HUDEP-2 (cell line): ENCODE measurements around the gene FBXW4.

ENCODE experiments used
- DNase-seq, 76 experiments: peaks; one replicate each; lab custom pipeline; 2025; ENCODE audit not compliant: unreplicated experiment in 76 of 76; lab: John Stamatoyannopoulos, UW

Gene FBXW4

DNA sequence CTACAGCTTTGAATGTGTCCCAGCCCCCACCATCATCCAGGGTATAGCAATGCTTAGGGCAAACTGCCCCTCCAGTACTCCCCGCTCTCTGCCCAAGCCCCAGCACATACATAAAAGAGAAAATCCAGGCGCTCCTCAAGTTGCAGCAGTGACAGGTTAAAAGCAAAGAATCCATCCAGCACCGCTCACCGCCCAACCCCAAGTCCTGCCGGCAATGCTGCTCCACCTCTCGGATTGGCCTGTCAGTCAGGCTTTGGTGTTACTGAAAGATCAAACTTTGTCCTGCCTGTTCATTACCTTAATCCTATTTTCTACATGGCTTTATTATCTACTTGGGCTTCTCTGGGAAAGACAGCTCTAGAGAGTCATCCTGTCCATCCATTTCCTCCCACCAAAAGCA lies 75.0 kb downstream of the FBXW4 start:
- DNase-seq = no peak

DNA sequence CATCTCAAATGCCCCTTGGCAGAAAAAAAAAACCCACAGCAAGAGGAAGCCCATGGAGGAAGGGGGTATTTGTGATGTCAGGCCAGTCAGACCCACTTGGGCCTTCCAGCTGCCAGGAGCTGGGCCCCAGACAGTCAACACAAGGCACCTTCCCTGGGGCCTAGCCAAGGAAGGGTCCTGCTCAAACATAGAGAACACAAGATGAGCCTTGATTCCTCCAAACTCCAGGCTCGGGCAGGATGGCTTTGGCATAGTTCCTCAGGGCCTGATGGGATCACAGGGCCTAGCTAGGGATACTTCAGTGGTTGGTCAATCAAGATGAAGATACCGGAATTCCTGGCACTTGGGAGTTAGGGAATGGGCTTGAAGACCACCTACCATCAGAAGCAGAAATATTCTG lies 76.1 kb downstream of the FBXW4 start:
- no peak for DNase-seq

DNA sequence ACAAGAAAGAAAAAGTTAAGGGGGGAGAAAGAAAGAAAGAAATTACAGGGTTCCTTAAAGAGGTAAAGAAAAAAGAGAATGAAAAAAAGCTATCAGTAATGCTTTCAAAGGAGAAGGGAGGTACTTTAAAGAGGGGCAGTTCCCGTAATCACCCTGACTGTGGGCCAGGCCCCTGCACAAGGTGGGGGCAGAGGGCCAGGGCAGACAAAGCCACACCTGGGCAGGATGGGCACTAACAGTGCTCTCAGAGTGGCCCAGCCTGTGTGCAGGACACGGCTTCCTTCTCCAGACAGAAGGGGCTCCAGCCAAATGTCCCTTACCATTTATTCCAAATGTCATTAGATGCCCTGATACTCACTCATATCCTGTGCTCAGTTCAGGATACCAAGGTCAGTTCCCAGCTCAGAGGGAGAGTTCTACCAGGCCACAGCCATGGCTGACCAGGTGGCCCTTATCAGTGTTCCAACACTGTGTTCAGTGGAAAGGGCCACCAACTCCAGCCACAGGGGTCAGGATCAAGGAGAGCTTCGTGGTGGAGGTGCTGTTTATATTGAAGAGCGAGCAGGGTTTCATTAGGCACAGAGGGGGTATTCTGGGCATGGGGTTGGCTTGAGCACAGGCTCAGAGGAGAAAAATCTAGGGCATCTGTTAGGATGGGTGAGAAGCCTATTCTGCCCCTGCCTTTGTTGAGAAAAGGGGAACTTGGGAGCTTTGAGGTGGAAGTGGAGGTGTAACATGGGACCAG lies 77.0 kb downstream of the FBXW4 start:
- DNase-seq = no peak

DNA sequence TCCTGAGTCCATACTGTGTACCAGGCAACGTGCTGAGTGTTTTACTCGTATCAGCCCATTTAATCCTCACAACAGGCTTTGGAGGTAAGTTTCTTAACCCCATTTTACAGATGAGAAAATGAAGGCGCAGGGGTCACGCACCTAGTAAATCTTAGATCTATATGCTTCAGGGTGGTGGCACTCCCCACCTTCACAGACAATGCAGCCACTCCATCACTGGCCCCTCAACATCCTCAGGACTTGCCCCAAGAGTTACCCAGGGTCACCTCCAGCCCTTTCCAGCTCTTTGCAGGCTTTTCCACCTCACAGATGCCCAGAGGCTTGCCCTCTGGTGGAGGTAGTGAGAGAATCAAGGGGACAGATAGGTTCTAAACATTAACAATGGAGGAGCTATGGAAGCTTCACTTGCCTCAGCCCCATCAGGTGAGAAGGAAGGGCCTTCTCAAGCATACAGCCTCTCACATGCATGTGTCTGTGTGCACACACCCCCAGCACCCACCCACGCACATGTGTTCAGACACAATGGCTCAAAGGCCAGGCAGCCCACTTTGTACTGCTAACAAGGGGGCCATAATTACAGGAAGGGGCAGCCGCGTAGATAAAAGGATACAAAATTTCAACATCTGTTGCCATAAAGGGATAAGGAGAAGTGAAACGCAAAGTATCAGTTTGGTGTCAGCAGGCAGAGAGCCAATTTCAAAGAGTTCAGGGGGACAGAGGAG lies 77.7 kb downstream of the FBXW4 start:
- DNase-seq = no peak

DNA sequence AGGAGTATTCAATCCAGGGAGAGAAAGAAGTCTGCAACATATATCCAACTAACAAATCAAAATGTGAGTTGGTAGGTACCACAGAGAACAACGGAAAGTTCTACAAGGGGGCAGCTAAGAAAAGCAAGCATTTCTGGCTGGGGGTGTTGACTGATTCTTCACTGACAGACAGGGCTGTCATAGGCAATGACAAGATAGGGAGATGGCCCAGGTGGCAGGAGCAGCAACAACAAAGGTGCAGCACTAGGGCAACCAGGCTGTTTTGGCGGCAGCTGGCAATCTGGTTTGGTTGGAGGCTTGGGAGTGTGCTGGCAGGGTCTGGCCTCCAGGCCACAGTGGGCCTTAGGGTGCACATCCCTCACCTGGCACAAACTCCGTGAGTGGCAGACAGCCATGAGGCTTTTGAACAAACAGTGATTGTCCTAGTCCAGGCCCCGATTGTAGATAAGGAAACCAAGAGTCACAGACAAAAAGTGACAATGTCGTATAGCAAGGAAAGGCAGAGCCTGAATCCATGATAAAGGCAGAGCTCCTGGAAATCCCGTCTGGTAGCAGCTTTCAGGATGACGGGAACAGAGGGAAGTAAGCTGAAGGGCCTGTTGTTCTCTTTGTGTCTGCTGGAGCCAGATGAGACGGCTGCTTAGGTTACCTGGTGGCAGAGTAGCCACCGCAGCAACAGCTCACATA lies 78.4 kb downstream of the FBXW4 start:
- DNase-seq = no peak

DNA sequence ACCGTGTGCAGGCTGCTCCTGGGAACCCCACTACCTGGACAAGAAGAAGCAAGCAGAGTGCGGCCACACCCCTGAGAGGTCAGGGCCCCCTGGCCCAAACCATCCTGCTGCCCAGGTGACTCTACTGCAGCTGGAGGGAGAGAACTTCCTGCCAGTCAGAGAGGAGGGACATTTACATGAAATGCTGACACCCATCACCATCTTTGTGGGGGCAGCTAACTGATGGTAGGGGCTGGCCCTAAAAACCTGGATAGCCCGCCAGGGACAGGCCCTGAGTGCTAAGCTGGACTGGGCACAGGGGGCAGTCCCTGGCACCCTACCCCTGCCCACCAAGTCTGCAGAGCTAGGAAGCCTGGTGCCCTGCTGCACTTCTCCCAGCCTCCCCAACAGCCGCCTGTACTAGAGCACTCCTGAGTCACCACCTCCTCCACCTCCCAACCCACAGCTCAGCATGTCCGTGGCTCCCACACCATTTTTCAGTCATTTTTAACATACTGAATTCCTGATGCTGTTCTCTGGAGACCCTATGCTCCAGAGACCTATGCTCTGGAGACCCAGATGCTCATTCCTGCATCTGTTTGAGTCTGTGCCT lies 79.3 kb downstream of the FBXW4 start:
- no peak for DNase-seq

DNA sequence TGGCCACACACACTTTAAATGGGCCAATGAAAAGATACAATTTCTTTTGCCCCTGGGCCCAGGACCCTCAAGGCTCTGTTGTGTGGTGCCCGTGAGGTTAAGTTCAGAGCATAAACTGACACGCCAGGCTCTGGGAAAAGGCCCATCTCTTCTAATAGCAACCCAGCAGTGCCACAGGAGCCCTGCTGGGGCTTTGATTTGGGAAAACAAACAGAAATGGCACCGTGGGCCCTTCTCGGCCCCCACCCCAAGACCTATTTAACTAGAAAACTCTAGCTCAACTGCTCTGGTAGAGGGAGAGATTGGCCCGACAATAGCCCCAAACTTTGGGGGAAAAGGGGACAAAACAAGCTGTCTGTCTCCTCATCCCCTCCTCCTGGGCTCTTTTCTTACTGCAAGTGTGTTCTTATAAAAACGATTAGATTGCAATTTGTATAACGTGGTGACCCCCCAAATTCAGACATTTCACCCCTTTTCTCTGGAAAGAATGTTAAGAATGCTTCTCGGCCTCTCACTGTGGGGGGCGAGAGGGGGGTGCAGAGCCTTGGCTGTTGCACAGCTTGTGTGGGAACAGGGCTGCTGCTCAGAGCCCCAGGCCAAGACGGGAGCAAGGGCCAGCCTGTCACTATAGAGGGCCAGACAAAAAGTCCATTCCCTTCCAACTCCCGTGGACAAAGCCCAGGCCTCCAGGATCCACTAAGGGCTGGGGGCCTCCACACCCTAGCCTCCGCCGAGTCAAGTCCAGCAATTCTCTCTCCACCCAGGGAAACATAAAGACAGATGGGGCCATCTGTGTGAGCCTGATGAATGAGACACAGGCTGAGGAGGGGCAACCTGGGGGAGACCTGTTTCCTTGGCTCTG lies 80.1 kb downstream of the FBXW4 start:
- no peak for DNase-seq

DNA sequence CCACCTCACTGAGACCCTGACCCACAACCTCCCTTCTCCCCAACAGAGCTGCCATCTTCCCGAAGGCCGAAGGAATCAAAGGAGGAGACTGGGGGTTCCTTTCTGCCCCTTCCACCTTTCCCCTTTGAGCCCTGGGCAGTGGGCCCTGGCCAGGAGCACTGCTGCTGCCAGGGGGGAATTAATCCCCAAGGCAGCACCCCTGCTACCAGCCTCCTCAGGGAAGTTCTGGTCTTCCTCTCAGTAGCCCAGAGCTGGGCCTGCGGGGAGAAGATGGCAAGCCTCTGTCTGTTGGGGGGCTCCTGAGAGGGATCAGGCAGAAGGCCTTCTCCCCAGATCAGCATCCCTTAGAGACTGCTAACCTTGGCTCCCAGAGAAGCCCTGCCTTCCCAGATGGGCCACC lies 81.3 kb downstream of the FBXW4 start:
- DNase-seq = no peak

DNA sequence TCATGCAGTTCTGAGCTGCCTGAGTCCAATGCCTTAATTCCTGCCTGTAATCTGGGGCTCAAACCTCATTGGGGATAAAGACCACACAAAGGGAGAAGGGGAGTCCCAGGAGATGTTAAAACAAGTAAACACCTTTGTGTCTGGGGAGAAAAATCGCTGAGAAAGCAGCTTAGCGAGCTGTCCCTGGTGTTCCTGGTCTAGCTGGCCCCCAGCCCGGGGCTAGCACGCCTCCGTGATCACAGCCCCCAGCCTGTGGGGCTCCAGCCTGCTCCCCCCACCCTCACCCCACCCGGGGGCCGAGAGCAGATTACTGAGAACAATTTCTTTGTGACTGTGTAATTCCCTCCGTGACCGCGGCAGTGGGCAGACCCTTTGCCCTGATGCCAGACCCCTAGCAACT lies 82.1 kb downstream of the FBXW4 start:
- DNase-seq = no peak

DNA sequence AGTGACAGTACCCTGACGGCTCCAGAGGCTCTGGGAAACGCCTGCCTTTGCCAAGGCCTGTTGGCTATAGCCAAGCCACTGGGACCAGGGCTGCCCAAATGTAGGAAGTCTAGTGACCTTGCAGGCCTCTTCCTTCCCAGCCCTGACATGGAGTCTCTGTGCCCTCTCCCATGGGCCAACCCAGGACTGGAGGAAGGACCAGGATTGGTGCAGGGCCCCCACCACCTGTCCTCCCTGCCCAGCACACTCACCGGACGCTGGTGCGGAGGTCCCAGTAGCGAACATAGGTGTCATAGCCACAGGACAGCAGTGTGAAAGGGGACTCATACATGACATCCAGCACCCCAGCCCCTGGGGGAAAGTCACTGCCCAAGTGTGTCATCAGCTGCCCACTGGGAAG lies 82.9 kb downstream of the FBXW4 start:
- DNase-seq = no peak

DNA sequence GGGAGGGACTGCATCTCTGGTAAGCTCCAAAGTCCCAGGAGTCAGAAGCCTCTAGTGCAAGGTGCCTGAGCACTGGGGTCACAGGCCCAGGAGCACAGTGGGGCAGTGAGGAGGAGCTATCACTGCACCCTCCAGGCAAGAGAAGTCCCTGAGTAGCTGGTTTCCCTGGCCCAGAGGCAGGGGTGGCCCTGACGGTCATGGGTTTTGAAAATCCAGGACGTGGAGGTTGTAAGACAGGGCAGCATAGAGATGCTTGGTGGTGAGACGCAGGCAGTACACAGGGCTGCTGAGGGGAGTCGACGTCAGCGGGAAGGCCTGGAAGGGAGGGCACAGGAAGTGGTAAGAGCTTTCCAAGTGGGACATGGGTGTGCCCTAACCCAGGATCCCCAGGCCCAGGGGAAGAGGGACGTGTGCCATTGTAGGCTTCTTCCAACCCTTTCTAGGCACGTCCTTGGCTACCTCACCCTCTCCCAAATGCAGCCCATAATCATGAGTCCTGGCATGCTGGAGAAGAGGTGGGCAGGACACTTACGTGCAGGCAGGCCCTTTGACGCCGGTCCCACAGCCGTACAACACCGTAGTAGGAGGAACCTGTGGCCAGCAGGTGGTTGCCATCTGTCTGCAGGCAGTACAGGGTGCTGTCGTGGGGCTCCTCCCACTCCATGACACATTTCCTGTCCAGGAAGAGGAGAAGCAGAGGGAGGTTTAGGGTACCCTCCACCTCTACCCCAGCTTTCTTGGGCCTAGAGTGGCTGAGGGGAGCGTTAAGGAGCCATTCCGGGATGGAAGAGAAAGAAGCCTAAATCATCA lies 83.7 kb downstream of the FBXW4 start:
- no peak for DNase-seq

DNA sequence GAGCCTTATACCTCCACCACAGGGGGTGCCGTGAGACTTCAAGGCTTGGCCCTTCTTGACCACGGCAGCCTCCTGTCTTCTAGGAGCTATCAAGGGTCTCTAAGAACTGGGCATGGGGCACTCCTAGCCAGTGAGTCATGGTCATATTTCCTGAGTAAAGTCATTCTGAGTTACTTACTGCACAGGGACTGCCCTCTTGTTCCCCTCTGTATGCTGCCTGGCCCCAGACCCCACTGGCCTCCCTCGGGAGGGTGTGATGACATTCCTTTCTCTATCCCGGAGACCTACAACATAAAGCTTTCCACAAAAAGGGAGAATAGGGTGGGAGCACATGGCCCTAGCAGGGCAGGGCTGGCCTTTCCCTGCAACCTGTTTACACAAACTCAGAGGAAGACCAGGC lies 85.5 kb downstream of the FBXW4 start:
- no peak for DNase-seq

DNA sequence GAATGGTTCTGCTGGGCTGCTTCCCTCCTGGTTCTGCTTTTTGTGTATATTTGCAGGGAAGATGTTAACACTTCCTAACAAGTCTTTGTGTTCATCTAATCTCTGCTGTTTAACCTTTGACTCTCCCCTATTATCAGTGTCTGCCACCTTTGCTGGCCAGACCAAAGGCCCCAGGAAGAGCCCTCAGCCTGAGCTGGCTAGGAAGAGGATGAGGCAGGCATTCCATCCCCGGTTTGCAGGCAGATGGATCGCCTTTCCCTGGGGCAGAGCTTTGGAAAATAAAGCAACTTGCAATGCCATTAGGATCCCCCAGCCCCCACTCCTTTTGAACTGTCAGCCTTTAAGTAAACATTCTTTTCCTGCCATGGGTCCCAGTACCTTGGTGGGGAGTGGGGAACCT lies 87.8 kb downstream of the FBXW4 start:
- DNase-seq = no peak

DNA sequence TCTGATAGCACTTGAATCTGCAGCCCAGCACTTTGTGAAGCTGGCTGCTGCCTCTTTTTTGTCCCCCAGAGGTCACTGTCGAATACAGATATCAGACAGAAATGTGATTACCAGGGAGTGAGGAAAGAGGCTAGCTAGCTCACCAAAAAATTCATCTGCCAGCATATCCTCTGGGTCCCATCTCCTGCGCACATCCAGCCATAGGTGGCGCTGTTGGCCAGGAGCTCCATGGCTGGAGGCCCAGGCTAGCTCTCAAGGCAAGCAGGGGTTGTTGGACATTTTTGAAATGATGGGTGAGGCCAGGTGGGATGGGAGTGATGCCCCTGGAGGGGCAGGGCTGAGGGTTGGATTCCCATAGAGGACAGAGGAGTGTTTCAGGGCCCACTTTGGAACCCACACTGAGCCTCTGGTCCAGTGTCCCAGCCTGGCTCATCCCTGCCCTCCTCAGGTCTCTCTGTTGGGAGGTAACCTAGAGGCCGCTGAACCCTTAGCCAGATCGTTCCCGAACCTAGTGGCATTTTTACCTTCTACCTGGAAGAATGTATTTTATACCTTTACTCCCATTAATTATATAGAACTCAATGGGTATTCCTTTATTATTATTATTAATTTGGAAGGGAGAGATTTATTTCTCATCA lies 92.1 kb downstream of the FBXW4 start:
- peak in 72 of 76 experiments; percentile 20 to 90 (median 70) for DNase-seq

DNA sequence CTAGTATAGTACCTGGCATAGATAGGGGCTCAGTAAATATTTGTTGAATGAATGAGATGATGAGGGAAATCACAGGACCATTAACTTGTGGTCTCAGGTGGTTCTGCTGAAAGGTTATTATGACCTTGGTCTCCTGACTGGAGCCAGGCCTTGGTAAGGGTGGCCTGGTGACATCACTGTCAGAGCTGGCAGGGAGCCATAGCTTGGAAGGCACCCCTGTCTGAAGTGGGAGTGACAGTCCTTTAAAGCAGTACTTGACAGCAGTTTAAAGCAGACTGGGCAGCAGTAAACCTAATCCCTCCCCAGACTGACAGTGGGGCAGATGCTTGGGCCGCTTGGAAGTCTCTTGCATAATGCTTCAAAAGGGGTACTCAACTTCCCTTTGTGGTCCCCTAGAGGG lies 93.4 kb downstream of the FBXW4 start:
- peak in 17 of 76 experiments; percentile 4 to 53 (median 13) for DNase-seq

DNA sequence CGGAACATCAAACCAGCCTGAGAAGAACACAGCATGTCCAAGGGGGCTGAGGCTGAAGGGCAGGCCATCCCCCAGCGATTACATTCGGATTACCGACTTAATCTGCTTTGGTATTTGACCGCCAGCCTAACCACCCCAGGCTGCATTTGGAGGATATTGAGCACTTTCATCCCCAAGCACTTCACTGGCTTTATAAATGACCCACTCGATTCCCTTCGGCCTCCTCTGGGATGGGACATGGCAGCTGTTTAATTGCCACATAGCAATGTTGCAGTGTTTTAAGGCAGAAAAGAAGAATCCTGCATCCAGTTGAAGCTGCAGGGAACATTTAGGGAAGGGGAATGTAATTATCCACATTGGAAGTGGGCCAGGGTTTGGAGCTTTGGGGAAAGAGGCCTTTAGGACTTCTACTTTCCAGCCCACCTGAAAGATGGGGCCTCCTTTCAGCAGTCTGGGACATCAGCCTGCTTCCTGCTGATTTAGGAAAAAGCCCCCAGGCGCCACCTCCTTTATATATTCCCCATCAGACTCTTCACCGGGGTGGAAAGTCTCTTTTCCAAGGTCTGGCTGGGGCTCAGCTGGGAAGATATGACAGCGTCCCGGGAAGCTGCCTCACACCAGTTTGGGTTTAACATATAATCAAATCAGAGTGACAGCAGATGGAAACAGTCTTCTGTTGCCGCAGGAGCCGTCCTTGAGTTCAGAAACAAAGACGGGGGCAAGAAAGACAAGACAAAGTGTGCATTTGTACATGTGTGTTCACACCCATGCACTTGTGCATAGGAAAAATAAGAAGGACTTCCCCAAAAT lies 97.7 kb downstream of the FBXW4 start:
- no peak for DNase-seq

DNA sequence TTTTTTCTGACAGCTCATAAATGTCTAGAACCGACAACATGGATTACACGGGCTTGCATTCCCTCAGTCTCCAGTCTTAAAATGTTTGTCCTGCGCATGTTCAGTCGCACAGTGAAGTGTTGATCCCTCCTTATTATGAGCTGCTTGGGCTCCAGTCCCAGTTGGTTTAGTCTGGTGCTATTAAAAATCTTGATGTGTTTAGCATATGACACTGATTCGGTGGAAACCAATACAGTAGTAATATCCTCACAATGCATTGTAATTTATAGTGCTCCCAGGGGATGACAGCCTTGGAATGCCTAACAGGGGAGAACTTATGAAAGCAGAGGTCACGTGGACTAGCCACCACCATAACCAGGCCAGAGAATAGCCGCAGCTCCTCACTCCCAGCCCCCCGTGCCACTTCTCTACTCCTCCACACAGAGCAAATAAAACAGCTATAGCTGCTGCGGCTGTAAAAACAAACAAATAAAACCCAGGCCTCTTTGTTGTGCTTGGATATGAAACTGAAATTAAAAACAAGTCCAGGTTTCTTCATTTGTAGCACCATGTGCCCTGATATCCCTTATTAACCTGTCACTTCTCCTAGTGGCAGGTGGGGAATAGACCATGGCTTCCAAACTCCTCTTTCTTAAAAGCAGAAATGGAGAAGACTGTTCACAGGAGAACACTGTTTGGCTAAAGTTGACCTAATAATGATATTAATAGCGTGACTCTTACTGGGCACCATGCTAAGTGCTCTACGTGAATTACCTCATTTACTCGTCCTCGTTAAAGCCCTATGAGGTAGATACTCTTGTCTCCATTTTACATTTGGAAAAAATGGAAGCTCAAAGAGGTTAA lies 99.2 kb downstream of the FBXW4 start:
- DNase-seq = no peak
